T-helper 17 cell (primary cell): ENCODE data around the gene PDGFA. TPM values are rescaled to one million over a fixed set of nuclear protein-coding genes. Genes with fewer than 3 reads are reported as not detected.

Experiments
- ATAC-seq: fragments of 150-1000 bp; cut with Tn5 transposase; 2 replicates; pipeline ENCODE4 v1.10.0; 2021; ENCODE audit warnings: mild to moderate bottlenecking, moderate library complexity
- DNase-seq, 3 donors: peaks; one replicate each; pipeline versions ENCODE4 v3.0.0 to v3.0.0-alpha.2; 2020 to 2021
- H3K9me3 ChIP-seq: one replicate; pipeline ENCODE4 v1.7.0; 2013; ENCODE audit warnings: low read length, mild to moderate bottlenecking; ENCODE audit not compliant: control insufficient read depth, poor library complexity, severe bottlenecking
- H3K27ac Mint-ChIP-seq: one replicate; pipeline ENCODE4 v1.8.0; 2022; ENCODE audit warnings: mild to moderate bottlenecking, moderate library complexity, mixed read lengths
- H3K27me3 Mint-ChIP-seq: one replicate; pipeline ENCODE4 v1.8.0; 2022; ENCODE audit warnings: mixed read lengths
- H3K36me3 Mint-ChIP-seq: one replicate; pipeline ENCODE4 v1.8.0; 2022; ENCODE audit warnings: low read depth, mixed read lengths
- H3K4me1 Mint-ChIP-seq: one replicate; pipeline ENCODE4 v1.8.0; 2022; ENCODE audit warnings: mild to moderate bottlenecking, mixed read lengths
- H3K4me3 Mint-ChIP-seq: one replicate; pipeline ENCODE4 v1.8.0; 2022; ENCODE audit warnings: mild to moderate bottlenecking, moderate library complexity, mixed read lengths
- total RNA-seq, 4 donors: library from RNA in 2 of 4; stranded (reverse) in 2 of 4; gene quantifications; one replicate each; pipeline ENCODE4 v1.2.3 and lab custom pipeline; 2022 to 2026

PDGFA gene
- total RNA-seq, 2 donors from 2014 or later, result 2.0 to 20.2 TPM

GRCh38 chr7:505171-505570 lies 14.5 kb downstream of the PDGFA start:
- no peak overlapping the region for H3K4me3 Mint-ChIP-seq
- no peaks in the 10 kb centered on the region for H3K4me1 Mint-ChIP-seq
- H3K27ac Mint-ChIP-seq, result no peak overlapping the region
- H3K9me3 ChIP-seq, result no peaks in the 10 kb centered on the region
- H3K27me3 Mint-ChIP-seq, result no peaks in the 10 kb centered on the region
- no peak for DNase-seq
- ATAC-seq, result no peak
- H3K36me3 Mint-ChIP-seq, result no peaks in the 10 kb centered on the region

GRCh38 chr7:504221-505111 lies 15.2 kb downstream of the PDGFA start:
- Mint-ChIP-seq H3K27me3 (no peaks in the 10 kb centered on the region), H3K4me3 (no peak overlapping the region), H3K36me3 (no peaks in the 10 kb centered on the region), H3K27ac (no peak overlapping the region), H3K4me1 (no peaks in the 10 kb centered on the region)
- no peaks in the 10 kb centered on the region for H3K9me3 ChIP-seq
- ATAC-seq (no peak), DNase-seq (no peak)

- ATAC-seq, result no peak
- H3K36me3 Mint-ChIP-seq, result no peaks in the 10 kb centered on the region
- H3K27ac Mint-ChIP-seq, result no peak overlapping the region
- H3K27me3 Mint-ChIP-seq, result no peaks in the 10 kb centered on the region
- no peak overlapping the region for H3K4me3 Mint-ChIP-seq
- DNase-seq, result no peak
- H3K9me3 ChIP-seq, result no peaks in the 10 kb centered on the region
- no peaks in the 10 kb centered on the region for H3K4me1 Mint-ChIP-seq
Measured at GRCh38 chr7:503575-504111, 16.0 kb downstream of the PDGFA start.

- ATAC-seq, result no peak
- Mint-ChIP-seq H3K36me3 (no peaks in the 10 kb centered on the region), H3K27ac (no peak overlapping the region), H3K4me3 (no peak overlapping the region), H3K27me3 (no peaks in the 10 kb centered on the region), H3K4me1 (peaks cover 3% of the 10 kb centered on the region)
- no peaks in the 10 kb centered on the region for H3K9me3 ChIP-seq
- no peak for DNase-seq
Measured at GRCh38 chr7:502296-502695, 17.4 kb downstream of the PDGFA start.

- peaks cover 3% of the 10 kb centered on the region for H3K4me1 Mint-ChIP-seq
- DNase-seq (no peak), ATAC-seq (no peak)
- H3K4me3 Mint-ChIP-seq, result no peak overlapping the region
- no peaks in the 10 kb centered on the region for H3K27me3 Mint-ChIP-seq
- H3K27ac Mint-ChIP-seq, result no peak overlapping the region
- no peaks in the 10 kb centered on the region for H3K9me3 ChIP-seq
- no peaks in the 10 kb centered on the region for H3K36me3 Mint-ChIP-seq
Measured at GRCh38 chr7:501526-501925, 18.1 kb downstream of the PDGFA start.

- no peak overlapping the region for H3K4me3 Mint-ChIP-seq
- no peaks in the 10 kb centered on the region for H3K36me3 Mint-ChIP-seq
- no peak overlapping the region for H3K27ac Mint-ChIP-seq
Measured at GRCh38 chr7:500521-501420, 18.9 kb downstream of the PDGFA start.

GRCh38 chr7:499853-500485 lies 19.7 kb downstream of the PDGFA start:
- H3K27me3 Mint-ChIP-seq, result no peaks in the 10 kb centered on the region
- no peaks in the 10 kb centered on the region for H3K9me3 ChIP-seq
- DNase-seq (no peak), ATAC-seq (no peak)
- no peak overlapping the region for H3K4me3 Mint-ChIP-seq
- no peak overlapping the region for H3K27ac Mint-ChIP-seq
- H3K4me1 Mint-ChIP-seq, result peaks cover 3% of the 10 kb centered on the region
- no peaks in the 10 kb centered on the region for H3K36me3 Mint-ChIP-seq

More at GRCh38 chr7:500521-501420, 18.9 kb downstream of the PDGFA start:
- ATAC-seq (no peak), DNase-seq (no peak)
- no peaks in the 10 kb centered on the region for H3K9me3 ChIP-seq
- H3K27me3 Mint-ChIP-seq, result no peaks in the 10 kb centered on the region
- H3K4me1 Mint-ChIP-seq, result peaks cover 3% of the 10 kb centered on the region

- Mint-ChIP-seq H3K4me3 (no peak overlapping the region), H3K4me1 (peaks cover 3% of the 10 kb centered on the region), H3K36me3 (no peaks in the 10 kb centered on the region), H3K27ac (no peak overlapping the region), H3K27me3 (no peaks in the 10 kb centered on the region)
- no peak for DNase-seq
- no peaks in the 10 kb centered on the region for H3K9me3 ChIP-seq
- ATAC-seq, result no peak
Measured at GRCh38 chr7:498678-499641, 20.7 kb downstream of the PDGFA start.

- H3K27ac Mint-ChIP-seq, result no peak overlapping the region
- no peaks in the 10 kb centered on the region for H3K36me3 Mint-ChIP-seq
- no peak overlapping the region for H3K4me3 Mint-ChIP-seq
- H3K9me3 ChIP-seq, result no peaks in the 10 kb centered on the region
- H3K4me1 Mint-ChIP-seq, result peaks cover 3% of the 10 kb centered on the region
- H3K27me3 Mint-ChIP-seq, result no peaks in the 10 kb centered on the region
- no peak for DNase-seq
- ATAC-seq, result no peak
Measured at GRCh38 chr7:497946-498655, 21.5 kb downstream of the PDGFA start.

- Mint-ChIP-seq H3K36me3 (no peaks in the 10 kb centered on the region), H3K4me3 (no peak overlapping the region), H3K4me1 (peaks cover 3% of the 10 kb centered on the region), H3K27ac (no peak overlapping the region), H3K27me3 (no peaks in the 10 kb centered on the region)
- no peak for DNase-seq
- ATAC-seq, result no peak
- no peaks in the 10 kb centered on the region for H3K9me3 ChIP-seq
Measured at GRCh38 chr7:497346-497745, 22.3 kb downstream of the PDGFA start.

- no peaks in the 10 kb centered on the region for H3K36me3 Mint-ChIP-seq
- no peaks in the 10 kb centered on the region for H3K9me3 ChIP-seq
- H3K4me1 Mint-ChIP-seq, result peaks cover 3% of the 10 kb centered on the region
- ATAC-seq, result no peak
- no peak for DNase-seq
- H3K4me3 Mint-ChIP-seq, result no peak overlapping the region
- no peaks in the 10 kb centered on the region for H3K27me3 Mint-ChIP-seq
- no peak overlapping the region for H3K27ac Mint-ChIP-seq
Measured at GRCh38 chr7:496528-497295, 22.9 kb downstream of the PDGFA start.
